Smooth muscle cell of the brain vasculature (primary cell): ENCODE data around the gene CAMK2D.

Source experiments
- DNase-seq: peaks from one replicate; pipeline ENCODE4 v3.0.0-alpha.2; 2012; ENCODE audit warnings: low read depth, low spot score

The CAMK2D gene

GRCh38 chr4:113566015-113566795 lies 195.3 kb downstream of the CAMK2D start:
- DNase-seq: no peak

GRCh38 chr4:113565702-113566012 lies 195.9 kb downstream of the CAMK2D start:
- DNase-seq: no peak

- no peak for DNase-seq
Measured at GRCh38 chr4:113564493-113564892, 197.0 kb downstream of the CAMK2D start.

- no peak for DNase-seq
Measured at GRCh38 chr4:113563691-113564378, 197.7 kb downstream of the CAMK2D start.

GRCh38 chr4:113561758-113562157 lies 199.8 kb downstream of the CAMK2D start:
- DNase-seq: no peak

GRCh38 chr4:113561092-113561491 lies 200.4 kb downstream of the CAMK2D start:
- DNase-seq: no peak

- no peak for DNase-seq
Measured at GRCh38 chr4:113560579-113560978, 201.0 kb downstream of the CAMK2D start.

- DNase-seq: no peak
Measured at GRCh38 chr4:113559947-113560346, 201.6 kb downstream of the CAMK2D start.

GRCh38 chr4:113556382-113557134 lies 205.0 kb downstream of the CAMK2D start:
- DNase-seq: no peak

GRCh38 chr4:113555868-113556267 lies 205.7 kb downstream of the CAMK2D start:
- no peak for DNase-seq

- no peak for DNase-seq
Measured at GRCh38 chr4:113553082-113553481, 208.5 kb downstream of the CAMK2D start.

- DNase-seq: no peak
Measured at GRCh38 chr4:113550510-113550909, 211.0 kb downstream of the CAMK2D start.

GRCh38 chr4:113548303-113548702 lies 213.2 kb downstream of the CAMK2D start:
- no peak for DNase-seq

- DNase-seq: peak; percentile 77
Measured at GRCh38 chr4:113547487-113548042, 214.0 kb downstream of the CAMK2D start.

GRCh38 chr4:113541933-113542332 lies 219.6 kb downstream of the CAMK2D start:
- DNase-seq: no peak

GRCh38 chr4:113540859-113541258 lies 220.7 kb downstream of the CAMK2D start:
- DNase-seq: no peak

- DNase-seq: no peak
Measured at GRCh38 chr4:113539408-113539807, 222.1 kb downstream of the CAMK2D start.

- DNase-seq: no peak
Measured at GRCh38 chr4:113537628-113538027, 223.9 kb downstream of the CAMK2D start.

- DNase-seq: no peak
Measured at GRCh38 chr4:113537203-113537602, 224.3 kb downstream of the CAMK2D start.

GRCh38 chr4:113534711-113535110 lies 226.8 kb downstream of the CAMK2D start:
- no peak for DNase-seq

GRCh38 chr4:113531572-113531971 lies 230.0 kb downstream of the CAMK2D start:
- DNase-seq: no peak

- no peak for DNase-seq
Measured at GRCh38 chr4:113528395-113528794, 233.1 kb downstream of the CAMK2D start.
